ENCODE measurements around the gene ADGRL2. TPM values are rescaled to one million over a fixed set of nuclear protein-coding genes. Genes with fewer than 3 reads are reported as not detected.

The ADGRL2 gene
- total RNA-seq, 1 donor from 2014 or later = 21.6 TPM

DNA sequence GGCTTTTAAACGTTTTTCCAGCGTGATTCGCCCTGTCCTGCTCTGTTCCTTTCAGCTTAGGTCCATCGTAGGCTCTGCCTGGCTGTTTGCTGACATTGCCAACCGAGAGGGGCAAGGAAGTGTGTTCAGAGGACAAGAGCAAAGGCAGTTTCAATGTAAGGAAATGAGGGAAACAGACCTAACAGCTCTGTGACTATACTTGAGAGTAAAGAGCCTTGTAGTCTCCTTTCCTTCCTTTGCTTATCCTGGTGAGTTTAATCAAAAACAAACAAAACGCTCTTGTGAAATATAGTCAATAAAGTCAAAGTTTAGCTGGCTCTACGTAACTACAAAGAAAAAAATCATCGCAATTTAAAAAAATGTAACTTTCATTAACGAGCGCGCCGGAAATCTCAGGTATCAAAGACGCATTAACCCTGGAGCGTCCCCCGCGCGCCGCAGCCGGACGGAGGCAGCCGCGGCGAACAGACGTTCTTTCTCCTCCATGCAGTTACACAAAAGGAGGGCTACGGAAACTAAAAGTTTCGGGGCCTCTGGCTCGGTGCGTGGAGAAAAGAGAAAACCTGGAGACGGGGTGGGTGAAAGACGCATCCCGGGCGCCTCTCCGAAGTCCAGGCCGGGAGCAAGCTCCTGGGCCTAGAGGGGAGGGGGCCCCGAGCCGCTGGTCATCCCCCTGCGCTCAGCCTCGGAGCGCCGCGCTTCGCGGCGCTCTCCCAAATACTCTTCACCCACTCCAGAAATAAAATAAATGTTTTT lies 617 bp upstream of the ADGRL2 start:
- peak overlapping the region; percentile 92 for H3K4me3 ChIP-seq (ENCODE audit: low read depth, low read length)
- TF ChIP-seq, protein P1, sequence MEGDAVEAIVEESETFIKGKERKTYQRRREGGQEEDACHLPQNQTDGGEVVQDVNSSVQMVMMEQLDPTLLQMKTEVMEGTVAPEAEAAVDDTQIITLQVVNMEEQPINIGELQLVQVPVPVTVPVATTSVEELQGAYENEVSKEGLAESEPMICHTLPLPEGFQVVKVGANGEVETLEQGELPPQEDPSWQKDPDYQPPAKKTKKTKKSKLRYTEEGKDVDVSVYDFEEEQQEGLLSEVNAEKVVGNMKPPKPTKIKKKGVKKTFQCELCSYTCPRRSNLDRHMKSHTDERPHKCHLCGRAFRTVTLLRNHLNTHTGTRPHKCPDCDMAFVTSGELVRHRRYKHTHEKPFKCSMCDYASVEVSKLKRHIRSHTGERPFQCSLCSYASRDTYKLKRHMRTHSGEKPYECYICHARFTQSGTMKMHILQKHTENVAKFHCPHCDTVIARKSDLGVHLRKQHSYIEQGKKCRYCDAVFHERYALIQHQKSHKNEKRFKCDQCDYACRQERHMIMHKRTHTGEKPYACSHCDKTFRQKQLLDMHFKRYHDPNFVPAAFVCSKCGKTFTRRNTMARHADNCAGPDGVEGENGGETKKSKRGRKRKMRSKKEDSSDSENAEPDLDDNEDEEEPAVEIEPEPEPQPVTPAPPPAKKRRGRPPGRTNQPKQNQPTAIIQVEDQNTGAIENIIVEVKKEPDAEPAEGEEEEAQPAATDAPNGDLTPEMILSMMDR (conservative IDR thresholded peaks at IDR 0.05; ENCODE audit: low read depth, low read length) = no peak
- no peak for DNase-seq (ENCODE audit: low read depth)

DNA sequence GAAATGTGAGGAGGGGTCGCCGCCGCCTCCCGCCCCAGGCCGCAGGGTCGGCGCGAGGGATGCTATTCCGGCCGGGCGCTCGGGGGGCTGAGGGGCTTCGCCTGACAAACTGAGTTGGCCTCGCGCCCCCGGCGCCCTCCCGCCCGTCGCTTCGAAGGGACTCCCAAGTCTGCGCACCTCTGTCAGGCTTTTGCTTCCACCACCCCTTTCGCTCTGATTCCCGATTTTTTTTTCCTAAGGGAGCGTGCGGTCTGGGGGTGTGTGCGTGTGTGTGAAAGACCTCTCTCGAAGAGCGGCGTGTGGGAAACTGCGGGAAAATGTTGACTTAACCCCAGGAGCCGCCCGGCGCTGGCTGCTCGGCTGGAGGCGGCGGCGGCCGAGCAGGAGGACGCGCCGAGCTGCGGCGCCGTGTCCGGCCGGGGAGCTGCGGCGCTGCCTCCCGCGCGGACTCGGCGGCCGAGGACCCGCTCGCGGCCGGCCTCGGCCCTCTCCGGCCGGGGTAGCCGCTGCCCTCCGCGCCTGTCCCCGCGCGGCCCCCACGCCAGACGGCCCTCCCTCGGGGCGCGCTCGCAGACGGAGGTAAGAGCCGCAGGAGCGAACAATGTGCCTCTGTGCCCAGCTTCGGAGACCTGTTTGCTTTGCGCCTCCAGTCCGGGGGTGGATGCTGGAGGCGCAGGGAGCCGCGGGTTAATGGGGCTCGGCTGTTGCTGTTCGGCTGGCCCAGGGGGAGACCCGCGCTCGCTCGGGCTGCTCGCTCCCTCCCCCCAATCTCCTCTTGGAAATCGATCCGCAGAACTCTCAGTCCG lies 1.1 kb downstream of the ADGRL2 start:
- TF ChIP-seq, protein P1 (conservative IDR thresholded peaks at IDR 0.05; ENCODE audit: low read depth, low read length) = no peak
- DNase-seq (ENCODE audit: low read depth) = no peak
- H3K4me3 ChIP-seq (ENCODE audit: low read depth, low read length) = peak overlapping the region; percentile 92

DNA sequence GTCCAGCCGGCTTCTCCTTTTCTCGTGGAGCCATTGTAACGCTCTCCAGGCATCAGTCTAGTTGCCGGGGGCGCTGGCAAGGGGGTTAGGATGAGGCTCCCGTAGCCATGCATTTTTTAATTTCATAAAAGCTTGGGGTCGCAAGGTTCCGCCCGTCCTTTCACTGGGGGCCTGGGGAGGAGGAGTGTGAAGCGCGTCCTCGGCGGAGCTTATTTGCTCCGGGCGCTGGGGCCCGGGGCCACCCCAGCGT lies 1.6 kb downstream of the ADGRL2 start:
- no peak for DNase-seq (ENCODE audit: low read depth)
- H3K4me3 ChIP-seq (ENCODE audit: low read depth, low read length) = peak overlapping the region; percentile 92
- TF ChIP-seq, protein P1 (conservative IDR thresholded peaks at IDR 0.05; ENCODE audit: low read depth, low read length) = no peak

DNA sequence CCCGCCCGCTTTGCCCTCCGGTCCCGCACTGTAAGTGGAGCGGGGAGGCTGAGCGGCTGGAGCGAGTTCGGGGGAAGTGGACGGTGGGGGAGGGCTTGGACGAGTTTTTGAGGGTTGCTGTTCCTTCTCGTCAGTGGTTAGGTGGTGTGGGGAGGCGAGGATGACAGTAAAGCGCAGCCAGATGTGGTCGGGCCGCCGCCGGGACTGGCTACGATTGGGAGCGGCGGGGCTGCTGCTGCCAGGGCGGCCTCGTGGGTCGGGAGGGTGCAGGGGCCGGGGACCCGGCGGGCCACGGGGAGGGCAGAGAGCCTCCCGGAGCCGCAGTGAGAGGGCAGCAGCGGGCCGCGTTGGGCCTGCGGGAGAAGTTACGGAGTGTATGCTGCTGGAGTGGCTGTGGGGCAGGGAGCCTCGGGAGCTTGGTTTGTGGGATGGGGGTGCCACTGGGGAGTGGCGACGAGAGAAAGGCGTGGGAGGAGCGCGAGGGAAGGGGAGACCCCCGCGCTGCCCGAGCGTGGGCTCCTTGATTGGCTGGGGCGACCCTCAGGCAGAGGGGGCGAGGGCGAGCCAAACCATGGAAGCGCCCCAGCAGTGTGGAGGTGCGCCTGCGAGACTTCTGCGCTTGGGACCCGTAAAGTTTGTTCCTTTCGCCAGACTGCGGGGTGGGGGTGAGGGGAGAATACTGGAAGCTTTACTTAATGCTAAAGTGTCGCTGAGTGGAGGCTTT lies 2.1 kb downstream of the ADGRL2 start:
- DNase-seq (ENCODE audit: low read depth) = no peak
- TF ChIP-seq, protein P1 (conservative IDR thresholded peaks at IDR 0.05; ENCODE audit: low read depth, low read length) = peak; percentile 46
- H3K4me3 ChIP-seq (ENCODE audit: low read depth, low read length) = peak overlapping the region; percentile 92

DNA sequence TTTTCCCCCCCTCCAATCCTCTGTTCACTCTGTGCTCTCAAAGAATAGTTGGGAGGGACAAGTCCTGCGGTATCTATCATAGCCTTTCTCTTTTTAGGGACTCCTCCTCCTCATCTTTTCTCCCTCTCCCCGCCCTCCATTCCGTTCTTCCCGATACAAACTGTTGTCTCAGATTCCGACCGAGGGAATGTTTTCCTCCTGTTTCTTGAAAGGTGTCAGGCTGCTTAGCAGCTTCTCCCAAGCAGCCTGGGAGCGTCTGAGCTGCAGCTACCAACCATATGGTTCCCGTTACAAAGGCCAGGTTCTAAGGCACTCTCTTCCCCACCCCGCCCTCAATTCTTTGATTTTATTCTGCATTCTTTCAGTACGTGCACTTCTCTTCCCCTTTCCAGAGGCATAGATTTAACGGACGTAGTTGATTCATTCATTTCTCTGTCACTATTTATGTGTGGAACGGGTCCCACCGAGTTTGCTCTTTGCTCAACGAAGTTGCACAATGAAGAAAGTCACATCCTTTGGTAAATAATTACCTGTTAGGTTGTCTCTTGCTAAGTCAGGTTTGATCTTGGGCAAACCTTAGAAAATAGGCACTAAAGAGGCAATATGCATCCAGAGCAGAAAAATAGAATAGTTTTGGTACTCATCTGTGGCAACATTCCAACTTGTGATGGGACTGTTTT lies 2.8 kb downstream of the ADGRL2 start:
- no peak for DNase-seq (ENCODE audit: low read depth)
- TF ChIP-seq, protein P1 (conservative IDR thresholded peaks at IDR 0.05; ENCODE audit: low read depth, low read length) = no peak
- peak overlapping the region; percentile 92 for H3K4me3 ChIP-seq (ENCODE audit: low read depth, low read length)

DNA sequence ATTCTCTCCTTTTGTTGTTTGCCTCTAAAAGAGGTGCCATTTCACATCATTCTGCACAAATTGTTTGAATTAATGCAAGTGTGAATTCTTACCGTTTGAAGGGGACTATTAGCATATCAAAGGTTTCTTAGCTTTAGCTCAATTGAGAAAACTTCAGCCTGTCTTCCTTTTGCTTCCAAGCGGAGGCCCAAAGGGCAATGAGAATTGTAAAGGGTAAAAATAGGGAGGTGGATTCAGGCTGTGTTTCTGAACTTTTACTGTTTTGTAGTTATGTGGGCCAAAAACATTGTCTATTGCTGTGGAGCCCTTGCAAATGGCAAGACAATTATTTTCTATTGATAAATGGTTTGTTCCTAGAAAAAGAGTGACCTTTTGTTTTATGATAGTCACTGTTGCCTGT lies 3.6 kb downstream of the ADGRL2 start:
- TF ChIP-seq, protein P1 (conservative IDR thresholded peaks at IDR 0.05; ENCODE audit: low read depth, low read length) = no peak
- peak overlapping the region; percentile 92 for H3K4me3 ChIP-seq (ENCODE audit: low read depth, low read length)
- DNase-seq (ENCODE audit: low read depth) = no peak

Data from epithelial cell of proximal tubule (primary cell).